HCT116 (cell line): ENCODE results near the gene SNRPA1. TPM values are rescaled to one million over a fixed set of nuclear protein-coding genes. Genes with fewer than 3 reads are reported as not detected.

Source experiments
- ATAC-seq: fragments of 200-7000 bp; cut with Tn5 transposase; 2 replicates; pipeline ENCODE4 v1.9.1; 2020; ENCODE audit warnings: mild to moderate bottlenecking, moderate library complexity
- BruUV-seq: library from RNA; stranded (reverse); fragments of 400-500 nt; replicated peaks from 2 replicates; lab custom pipeline; 2021; lab: Mats Ljungman, UMichigan
- CTCF ChIA-PET: fragments of 300-600 bp; sonication (Branson Sonifier 250); formaldehyde crosslinking; loops from one replicate; lab custom pipeline; 2021; ENCODE audit warnings: antibody characterized with exemption; lab: Charles Lee
- POLR2A ChIA-PET: fragments of 300-600, 350-600 bp; sonication (Branson Sonifier 250); formaldehyde crosslinking; loops from one replicate; lab custom pipeline; 2021; ENCODE audit warnings: antibody characterized with exemption; lab: Charles Lee
- RAD21 ChIA-PET, 2 experiments: fragments of 300-600 bp; sonication (Branson Sonifier 250); formaldehyde crosslinking; loops; one replicate each; lab custom pipeline; 2023; ENCODE audit warnings: low total read pairs in 2 of 2; ENCODE audit not compliant: uncharacterized antibody in 2 of 2, unreplicated experiment in 2 of 2, low non-redundant PET in 1 of 2; lab: Charles Lee
- DNase-seq: peaks from one replicate; pipeline ENCODE4 v3.0.0-alpha.2; 2010; ENCODE audit warnings: low read depth, low spot score
- H2AFZ ChIP-seq: fragments of 200-600 bp; shearing (Covaris generic), sonication (generic); 2 replicates; pipeline ENCODE4 v1.6.1; 2017; ENCODE audit warnings: low read depth, mixed run types, mixed read lengths, antibody characterized with exemption, low read length; ENCODE audit not compliant: poor library complexity, severe bottlenecking
- H3K27ac ChIP-seq: 2 replicates; pipeline ENCODE4 v1.5.1; 2012; ENCODE audit warnings: low read depth, low read length
- H3K27me3 ChIP-seq: fragments of 200-600 bp; sonication (generic); 2 replicates; pipeline ENCODE4 v1.6.1; 2016; ENCODE audit warnings: mixed run types, low read length, mixed read lengths; ENCODE audit not compliant: insufficient read depth
- H3K36me3 ChIP-seq, 2 experiments: fragments of 200-500 bp in 1 of 2; fragments of 200-600 bp in 1 of 2; sonication (Bioruptor generic) in 1 of 2; sonication (generic) in 1 of 2; 2 replicates each; pipeline versions ENCODE4 v1.5.1 to v1.6.1; 2014 to 2016; ENCODE audit warnings: low read length in 2 of 2, inconsistent platforms in 1 of 2, mixed read lengths in 1 of 2, mixed run types in 1 of 2; ENCODE audit not compliant: insufficient read depth in 2 of 2, control insufficient read depth in 1 of 2
- H3K4me1 ChIP-seq, 2 experiments: fragments of 200-600 bp in 1 of 2; sonication (generic) in 1 of 2; 2 replicates each; pipeline versions ENCODE4 v1.5.1 to v1.6.1; 2012 to 2017; ENCODE audit warnings: low read length in 2 of 2, inconsistent platforms in 1 of 2, mild to moderate bottlenecking in 1 of 2, mixed read lengths in 1 of 2, mixed run types in 1 of 2, moderate library complexity in 1 of 2; ENCODE audit not compliant: insufficient read depth in 2 of 2, control insufficient read depth in 1 of 2
- H3K4me2 ChIP-seq: fragments of 200-600 bp; sonication (generic); 2 replicates; pipeline ENCODE4 v1.6.1; 2017; ENCODE audit warnings: mixed run types, low read length, mixed read lengths
- H3K4me3 ChIP-seq, 2 experiments: fragments of 200-600 bp in 1 of 2; sonication (generic) in 1 of 2; replicated peaks in 1 of 2; 2 replicates each; pipeline ENCODE4 v1.5.1; 2011 to 2016; ENCODE audit warnings: low read length in 2 of 2, control low read depth in 1 of 2, low read depth in 1 of 2, mild to moderate bottlenecking in 1 of 2, mixed read lengths in 1 of 2, mixed run types in 1 of 2
- H3K79me2 ChIP-seq: fragments of 200-600 bp; sonication (generic); 2 replicates; pipeline ENCODE4 v1.6.1; 2017; ENCODE audit warnings: mild to moderate bottlenecking, mixed run types, low read length, moderate library complexity, mixed read lengths; ENCODE audit not compliant: insufficient read depth
- H3K9ac ChIP-seq: fragments of 200-600 bp; sonication (generic); 2 replicates; pipeline ENCODE4 v1.6.1; 2016; ENCODE audit warnings: low read length, mixed read lengths
- H3K9me2 ChIP-seq: fragments of 200-600 bp; sonication (generic), shearing (Covaris generic); 2 replicates; pipeline ENCODE4 v1.6.1; 2017; ENCODE audit warnings: mixed run types, mild to moderate bottlenecking, moderate library complexity; ENCODE audit not compliant: insufficient read depth
- H3K9me3 ChIP-seq, 2 experiments: fragments of 200-500 bp in 1 of 2; fragments of 200-600 bp in 1 of 2; sonication (Bioruptor generic) in 1 of 2; sonication (generic) in 1 of 2; 2 replicates each; pipeline ENCODE4 v1.6.1; 2014 to 2017; ENCODE audit warnings: low read length in 2 of 2, mixed read lengths in 2 of 2, inconsistent platforms in 1 of 2, low read depth in 1 of 2, mild to moderate bottlenecking in 1 of 2, mixed run types in 1 of 2, moderate library complexity in 1 of 2; ENCODE audit not compliant: control insufficient read depth in 1 of 2, insufficient read depth in 1 of 2
- H4K20me1 ChIP-seq: fragments of 200-600 bp; sonication (generic), shearing (Covaris generic); 2 replicates; pipeline ENCODE4 v1.6.1; 2017; ENCODE audit warnings: mixed run types, mild to moderate bottlenecking, moderate library complexity; ENCODE audit not compliant: insufficient read depth
- EGR1 ChIP-seq: IDR thresholded peaks from 2 replicates; pipeline ENCODE4 v1.6.1; 2012; ENCODE audit warnings: low read depth
- JUND ChIP-seq: IDR thresholded peaks from 2 replicates; pipeline ENCODE4 v1.6.1; 2012
- POLR2A ChIP-seq: IDR thresholded peaks from 2 replicates; pipeline ENCODE4 v1.7.0; 2011; ENCODE audit warnings: borderline replicate concordance; ENCODE audit not compliant: insufficient read depth, insufficient read length; ENCODE audit errors: extremely low read depth
- POLR2AphosphoS5 ChIP-seq: IDR thresholded peaks from 2 replicates; pipeline ENCODE4 v1.6.1; 2011; ENCODE audit warnings: mild to moderate bottlenecking, low read depth, low read length, moderate library complexity
- RAD21 ChIP-seq: IDR thresholded peaks from 2 replicates; pipeline ENCODE4 v1.6.1; 2012; ENCODE audit warnings: low read depth, mild to moderate bottlenecking
- REST ChIP-seq: IDR thresholded peaks from 2 replicates; pipeline ENCODE4 v1.6.1; 2012; ENCODE audit warnings: low read depth
- TCF7L2 ChIP-seq: IDR thresholded peaks from 2 replicates; pipeline ENCODE4 v1.7.0; 2011; ENCODE audit warnings: borderline replicate concordance, inconsistent platforms; ENCODE audit not compliant: insufficient read depth, insufficient read length; ENCODE audit errors: extremely low read depth
- YY1 ChIP-seq: IDR thresholded peaks from 2 replicates; pipeline ENCODE4 v1.6.1; 2011; ENCODE audit warnings: low read length, low read depth, moderate library complexity, mild to moderate bottlenecking; ENCODE audit not compliant: insufficient replicate concordance; ENCODE audit errors: extremely low read depth
- ZBTB33 ChIP-seq: IDR thresholded peaks from 2 replicates; pipeline ENCODE4 v1.6.1; 2011; ENCODE audit warnings: mild to moderate bottlenecking, low read length, moderate library complexity; ENCODE audit not compliant: insufficient replicate concordance; ENCODE audit errors: extremely low read depth
- intact Hi-C: fragments of 100-400 bp; cut with micrococcal nuclease; formaldehyde crosslinking; loops from 2 replicates; pipeline ENCODE4 v1.10.0; 2022
- total RNA-seq: library from RNA; stranded (reverse); gene quantifications from one replicate; pipeline ENCODE4 v1.2.1, GENCODE V29; 2021; ENCODE audit not compliant: unreplicated experiment

The SNRPA1 gene
- total RNA-seq, 1 experiment from 2014 or later = 104 TPM

- Histone ChIP-seq H4K20me1 (peaks cover 5% of the 10 kb centered on the region; the same call in 1 of the 2 replicates), H3K79me2 (peaks cover 96% of the 10 kb centered on the region), H3K4me2 (no peak overlapping the region), H2AFZ (no peak overlapping the region), H3K27me3 (no peaks in the 10 kb centered on the region), H3K9me3 (no peaks in the 10 kb centered on the region), H3K9ac (no peak overlapping the region), H3K27ac (no peak overlapping the region), H3K4me1 (no peaks in the 10 kb centered on the region), H3K4me3 (no peak overlapping the region), H3K9me2 (no peaks in the 10 kb centered on the region), H3K36me3 (peaks cover 10 to 12% of the 10 kb centered on the region in 2 experiments; a peak in 3 of 4 replicates)
- POLR2A ChIA-PET = no interaction called here
- intact Hi-C loops = no loop called here
- DNase-seq (no peak), ATAC-seq (no peak)
- TF ChIP-seq TCF7L2 (no peak), POLR2A (no peak), JUND (no peak), YY1 (no peak), POLR2AphosphoS5 (no peak), EGR1 (no peak), REST (no peak), RAD21 (no peak), ZBTB33 (no peak)
- RAD21 ChIA-PET = no interaction called here
- CTCF ChIA-PET = no interaction called here
- no TSS peak for BruUV-seq
Measured at GRCh38 chr15:101232677-101233076, 62.4 kb downstream of the SNRPA1 start.

Other genes starting within 250 kb of the SNRPA1 start
- gene CHSY1, start 43.2 kb downstream of the SNRPA1 start, total RNA-seq = 25.4 TPM
- gene SELENOS, start 17.8 kb downstream of the SNRPA1 start, total RNA-seq = 45.6 TPM
- gene PCSK6, start 194.5 kb upstream of the SNRPA1 start, total RNA-seq = 13.5 TPM